SK-N-SH treated with all-trans-retinoic acid at 6 μM for 48 hours (cell line): Measurements from ENCODE around the gene DSC1.

Experiments
- ATAC-seq: fragments of 200-7000 bp; cut with Tn5 transposase; 3 replicates; pipeline ENCODE4 v1.9.1; 2020; ENCODE audit warnings: mild to moderate bottlenecking, moderate library complexity
- ARNTL ChIP-seq: fragments of 450-650 bp; formaldehyde crosslinking; IDR thresholded peaks from 2 replicates; pipeline ENCODE4 v1.5.0; 2020; ENCODE audit warnings: low read depth, mild to moderate bottlenecking, moderate library complexity, borderline replicate concordance
- BACH2 ChIP-seq: fragments of 250-450 bp; sonication (Bioruptor Pico); IDR thresholded peaks from 2 replicates; pipeline ENCODE4 v1.9.0; 2021; ENCODE audit warnings: mild to moderate bottlenecking, borderline replicate concordance
- CSDC2 ChIP-seq: fragments of 250-450 bp; sonication (Bioruptor Pico); IDR thresholded peaks from 2 replicates; pipeline ENCODE4 v1.5.0; 2020; ENCODE audit warnings: mild to moderate bottlenecking, moderate library complexity
- GLIS3 ChIP-seq: fragments of 250-450 bp; sonication (Bioruptor Pico); IDR thresholded peaks from 2 replicates; pipeline ENCODE4 v1.5.0; 2020; ENCODE audit warnings: mild to moderate bottlenecking, moderate library complexity
- ISL1 ChIP-seq: fragments of 250-450 bp; sonication (Bioruptor Pico); IDR thresholded peaks from 2 replicates; pipeline ENCODE4 v2.1.2; 2022; ENCODE audit warnings: mild to moderate bottlenecking, moderate library complexity
- OSR1 ChIP-seq: fragments of 250-450 bp; sonication (Bioruptor Pico); IDR thresholded peaks from 2 replicates; pipeline ENCODE4 v1.8.0; 2022; ENCODE audit warnings: moderate library complexity, mild to moderate bottlenecking, inconsistent platforms
- PPARA ChIP-seq: fragments of 250-450 bp; sonication (Bioruptor Pico); IDR thresholded peaks from 2 replicates; pipeline ENCODE4 v1.5.0; 2020; ENCODE audit warnings: mild to moderate bottlenecking, borderline replicate concordance
- RARB ChIP-seq: fragments of 250-450 bp; sonication (Bioruptor Pico); IDR thresholded peaks from 2 replicates; pipeline ENCODE4 v1.8.0; 2021; ENCODE audit warnings: mild to moderate bottlenecking, moderate library complexity
- SNAI2 ChIP-seq: fragments of 250-450 bp; sonication (Bioruptor Pico); IDR thresholded peaks from 2 replicates; pipeline ENCODE4 v1.5.0; 2020; ENCODE audit warnings: mild to moderate bottlenecking, moderate library complexity
- TCF4 ChIP-seq: fragments of 250-450 bp; sonication (Bioruptor Pico); IDR thresholded peaks from 2 replicates; pipeline ENCODE4 v1.8.0; 2021; ENCODE audit warnings: mild to moderate bottlenecking, moderate library complexity, borderline replicate concordance
- TOX ChIP-seq: fragments of 250-450 bp; sonication (Bioruptor Pico); IDR thresholded peaks from 2 replicates; pipeline ENCODE4 v1.8.0; 2021; ENCODE audit warnings: mild to moderate bottlenecking, moderate library complexity, borderline replicate concordance
- ZC3H10 ChIP-seq: fragments of 250-450 bp; sonication (Bioruptor Pico); IDR thresholded peaks from 2 replicates; pipeline ENCODE4 v1.5.1; 2021; ENCODE audit warnings: mild to moderate bottlenecking, moderate library complexity
- ZFP3 ChIP-seq: fragments of 250-450 bp; sonication (Bioruptor Pico); IDR thresholded peaks from 2 replicates; pipeline ENCODE4 v1.5.0; 2020; ENCODE audit warnings: mild to moderate bottlenecking, moderate library complexity
- ZFP30 ChIP-seq: fragments of 450-650 bp; formaldehyde crosslinking; IDR thresholded peaks from 2 replicates; pipeline ENCODE4 v1.5.0; 2022; ENCODE audit warnings: mild to moderate bottlenecking, moderate library complexity
- ZNF565 ChIP-seq: fragments of 450-650 bp; formaldehyde crosslinking; conservative IDR thresholded peaks from 2 replicates; pipeline ENCODE4 v1.5.0; 2020; ENCODE audit warnings: low read depth, mild to moderate bottlenecking, moderate library complexity
- ZNF70 ChIP-seq: fragments of 450-650 bp; formaldehyde crosslinking; IDR thresholded peaks from 2 replicates; pipeline ENCODE4 v1.5.0; 2020; ENCODE audit warnings: mild to moderate bottlenecking, moderate library complexity
- ZNF8 ChIP-seq: fragments of 450-650 bp; formaldehyde crosslinking; IDR thresholded peaks from 2 replicates; pipeline ENCODE4 v1.5.0; 2020; ENCODE audit warnings: mild to moderate bottlenecking, moderate library complexity
- TF ChIP-seq, protein P1 (sequence below): fragments of 250-450 bp; sonication (Bioruptor Pico); IDR thresholded peaks from 2 replicates; pipeline ENCODE4 v1.8.0; 2020; ENCODE audit warnings: mild to moderate bottlenecking, moderate library complexity, borderline replicate concordance
- TF ChIP-seq, protein P2 (sequence below): fragments of 250-450 bp; sonication (Bioruptor Pico); IDR thresholded peaks from 2 replicates; pipeline ENCODE4 v1.8.0; 2021; ENCODE audit warnings: low read depth, mild to moderate bottlenecking, moderate library complexity, borderline replicate concordance
- TF ChIP-seq, protein P3 (sequence below): fragments of 250-450 bp; sonication (Bioruptor Pico); IDR thresholded peaks from 2 replicates; pipeline ENCODE4 v1.5.1; 2020; ENCODE audit warnings: low read depth, mild to moderate bottlenecking, moderate library complexity
- TF ChIP-seq, protein P4 (sequence below): fragments of 250-450 bp; sonication (Bioruptor Pico); IDR thresholded peaks from 2 replicates; pipeline ENCODE4 v1.5.1; 2021; ENCODE audit warnings: mild to moderate bottlenecking, moderate library complexity

Gene DSC1

DNA sequence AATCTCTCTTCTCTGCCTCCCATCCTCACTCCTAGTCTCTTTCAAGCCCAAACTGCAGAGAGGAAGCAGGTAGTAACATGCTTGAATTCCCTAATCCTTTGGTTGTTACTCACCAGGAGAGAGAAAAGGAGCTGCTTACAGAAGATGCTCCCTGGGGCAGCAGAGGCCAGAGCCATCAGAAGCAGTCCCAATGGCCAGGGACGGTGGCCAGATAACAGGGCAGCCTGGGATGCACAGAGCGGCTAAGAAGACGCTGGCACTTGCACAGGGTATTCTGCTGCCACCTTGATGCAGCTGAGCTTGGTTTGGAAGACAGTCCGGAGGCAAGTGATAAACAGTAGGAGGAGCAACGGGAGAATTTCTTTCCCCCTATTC, 250 bp downstream of the DSC1 start:
- no peak for ATAC-seq
- TF ChIP-seq, protein P1, sequence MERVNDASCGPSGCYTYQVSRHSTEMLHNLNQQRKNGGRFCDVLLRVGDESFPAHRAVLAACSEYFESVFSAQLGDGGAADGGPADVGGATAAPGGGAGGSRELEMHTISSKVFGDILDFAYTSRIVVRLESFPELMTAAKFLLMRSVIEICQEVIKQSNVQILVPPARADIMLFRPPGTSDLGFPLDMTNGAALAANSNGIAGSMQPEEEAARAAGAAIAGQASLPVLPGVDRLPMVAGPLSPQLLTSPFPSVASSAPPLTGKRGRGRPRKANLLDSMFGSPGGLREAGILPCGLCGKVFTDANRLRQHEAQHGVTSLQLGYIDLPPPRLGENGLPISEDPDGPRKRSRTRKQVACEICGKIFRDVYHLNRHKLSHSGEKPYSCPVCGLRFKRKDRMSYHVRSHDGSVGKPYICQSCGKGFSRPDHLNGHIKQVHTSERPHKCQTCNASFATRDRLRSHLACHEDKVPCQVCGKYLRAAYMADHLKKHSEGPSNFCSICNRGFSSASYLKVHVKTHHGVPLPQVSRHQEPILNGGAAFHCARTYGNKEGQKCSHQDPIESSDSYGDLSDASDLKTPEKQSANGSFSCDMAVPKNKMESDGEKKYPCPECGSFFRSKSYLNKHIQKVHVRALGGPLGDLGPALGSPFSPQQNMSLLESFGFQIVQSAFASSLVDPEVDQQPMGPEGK (CRISPR knock-in tag) = no peak
- TF ChIP-seq BACH2 (CRISPR knock-in tag) = no peak
- TF ChIP-seq, protein P2, sequence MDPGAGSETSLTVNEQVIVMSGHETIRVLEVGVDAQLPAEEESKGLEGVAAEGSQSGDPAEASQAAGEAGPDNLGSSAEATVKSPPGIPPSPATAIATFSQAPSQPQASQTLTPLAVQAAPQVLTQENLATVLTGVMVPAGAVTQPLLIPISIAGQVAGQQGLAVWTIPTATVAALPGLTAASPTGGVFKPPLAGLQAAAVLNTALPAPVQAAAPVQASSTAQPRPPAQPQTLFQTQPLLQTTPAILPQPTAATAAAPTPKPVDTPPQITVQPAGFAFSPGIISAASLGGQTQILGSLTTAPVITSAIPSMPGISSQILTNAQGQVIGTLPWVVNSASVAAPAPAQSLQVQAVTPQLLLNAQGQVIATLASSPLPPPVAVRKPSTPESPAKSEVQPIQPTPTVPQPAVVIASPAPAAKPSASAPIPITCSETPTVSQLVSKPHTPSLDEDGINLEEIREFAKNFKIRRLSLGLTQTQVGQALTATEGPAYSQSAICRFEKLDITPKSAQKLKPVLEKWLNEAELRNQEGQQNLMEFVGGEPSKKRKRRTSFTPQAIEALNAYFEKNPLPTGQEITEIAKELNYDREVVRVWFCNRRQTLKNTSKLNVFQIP (CRISPR knock-in tag) = no peak
- TF ChIP-seq ZNF70 (CRISPR knock-in tag) = no peak
- TF ChIP-seq ZNF8 (CRISPR knock-in tag) = no peak
- no peak for TF ChIP-seq ZFP3
- no peak for TF ChIP-seq RARB (CRISPR knock-in tag)
- TF ChIP-seq PPARA (CRISPR knock-in tag) = no peak
- TF ChIP-seq ZC3H10 (CRISPR knock-in tag) = no peak
- no peak for TF ChIP-seq GLIS3 (CRISPR knock-in tag)
- no peak for TF ChIP-seq OSR1
- no peak for TF ChIP-seq ISL1 (CRISPR knock-in tag)
- no peak for TF ChIP-seq ARNTL (CRISPR knock-in tag)
- TF ChIP-seq TOX (CRISPR knock-in tag) = no peak
- no peak for TF ChIP-seq ZNF565 (CRISPR knock-in tag)
- no peak for TF ChIP-seq ZFP30 (CRISPR knock-in tag)
- TF ChIP-seq SNAI2 (CRISPR knock-in tag) = no peak
- TF ChIP-seq TCF4 (CRISPR knock-in tag) = no peak
- TF ChIP-seq, protein P3, sequence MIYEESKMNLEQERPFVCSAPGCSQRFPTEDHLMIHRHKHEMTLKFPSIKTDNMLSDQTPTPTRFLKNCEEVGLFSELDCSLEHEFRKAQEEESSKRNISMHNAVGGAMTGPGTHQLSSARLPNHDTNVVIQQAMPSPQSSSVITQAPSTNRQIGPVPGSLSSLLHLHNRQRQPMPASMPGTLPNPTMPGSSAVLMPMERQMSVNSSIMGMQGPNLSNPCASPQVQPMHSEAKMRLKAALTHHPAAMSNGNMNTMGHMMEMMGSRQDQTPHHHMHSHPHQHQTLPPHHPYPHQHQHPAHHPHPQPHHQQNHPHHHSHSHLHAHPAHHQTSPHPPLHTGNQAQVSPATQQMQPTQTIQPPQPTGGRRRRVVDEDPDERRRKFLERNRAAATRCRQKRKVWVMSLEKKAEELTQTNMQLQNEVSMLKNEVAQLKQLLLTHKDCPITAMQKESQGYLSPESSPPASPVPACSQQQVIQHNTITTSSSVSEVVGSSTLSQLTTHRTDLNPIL (CRISPR knock-in tag) = no peak
- TF ChIP-seq, protein P4, sequence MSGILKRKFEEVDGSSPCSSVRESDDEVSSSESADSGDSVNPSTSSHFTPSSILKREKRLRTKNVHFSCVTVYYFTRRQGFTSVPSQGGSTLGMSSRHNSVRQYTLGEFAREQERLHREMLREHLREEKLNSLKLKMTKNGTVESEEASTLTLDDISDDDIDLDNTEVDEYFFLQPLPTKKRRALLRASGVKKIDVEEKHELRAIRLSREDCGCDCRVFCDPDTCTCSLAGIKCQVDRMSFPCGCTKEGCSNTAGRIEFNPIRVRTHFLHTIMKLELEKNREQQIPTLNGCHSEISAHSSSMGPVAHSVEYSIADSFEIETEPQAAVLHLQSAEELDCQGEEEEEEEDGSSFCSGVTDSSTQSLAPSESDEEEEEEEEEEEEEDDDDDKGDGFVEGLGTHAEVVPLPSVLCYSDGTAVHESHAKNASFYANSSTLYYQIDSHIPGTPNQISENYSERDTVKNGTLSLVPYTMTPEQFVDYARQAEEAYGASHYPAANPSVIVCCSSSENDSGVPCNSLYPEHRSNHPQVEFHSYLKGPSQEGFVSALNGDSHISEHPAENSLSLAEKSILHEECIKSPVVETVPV (CRISPR knock-in tag) = no peak

DNA sequence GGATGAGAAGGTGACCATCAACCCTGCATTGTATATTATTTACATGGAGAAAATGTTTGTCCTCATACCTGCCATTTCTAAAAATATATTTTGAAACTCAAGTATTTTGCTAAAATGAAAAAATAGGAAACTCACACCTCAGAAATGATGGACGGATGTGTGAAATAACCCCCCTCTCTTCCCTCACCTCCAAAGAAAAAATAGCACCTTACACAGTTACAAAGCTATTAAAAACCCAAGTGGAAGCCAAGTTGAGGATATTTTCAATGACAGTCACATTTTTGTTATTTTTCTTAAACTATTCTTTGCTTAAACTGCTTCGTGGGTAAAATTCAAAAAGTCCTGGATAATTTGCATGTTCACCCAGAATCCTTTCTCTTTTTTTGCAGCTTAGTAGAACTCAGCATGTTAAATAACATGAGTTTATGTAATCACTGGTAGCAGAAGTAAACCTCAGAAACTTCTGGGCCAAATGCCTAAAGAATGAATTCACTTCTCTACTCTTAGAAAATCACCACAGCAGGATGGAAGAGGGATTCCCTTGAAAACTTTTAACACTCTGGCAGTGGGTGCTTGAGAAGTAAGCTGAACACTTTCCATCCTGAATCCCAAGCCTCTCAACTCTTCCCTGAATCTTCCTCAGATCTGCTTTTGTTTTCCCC, 768 bp downstream of the DSC1 start:
- ATAC-seq = no peak
- no peak for TF ChIP-seq CSDC2 (CRISPR knock-in tag)
- TF ChIP-seq, protein P1 (CRISPR knock-in tag) = no peak
- TF ChIP-seq, protein P4 (CRISPR knock-in tag) = no peak
